Measurements from ENCODE around the gene NUDT15.

The NUDT15 gene

GRCh38 chr13:48040049-48040448 lies 2.5 kb downstream of the NUDT15 start:
- no peak for DNase-seq (ENCODE audit: low read depth)
- no peak for TF ChIP-seq CTCF (IDR thresholded peaks at IDR 0.05; ENCODE audit: control insufficient read depth, insufficient read depth, low read depth, low read length, missing control alignments)
- H3K4me3 ChIP-seq (ENCODE audit: control insufficient read depth, low read depth, low read length) = no peak overlapping the region

- DNase-seq (ENCODE audit: low read depth) = no peak
- no peak overlapping the region for H3K4me3 ChIP-seq (ENCODE audit: control insufficient read depth, low read depth, low read length)
- no peak for TF ChIP-seq CTCF (IDR thresholded peaks at IDR 0.05; ENCODE audit: control insufficient read depth, insufficient read depth, low read depth, low read length, missing control alignments)
Observed at GRCh38 chr13:48040896-48041295, 3.4 kb downstream of the NUDT15 start.

- no peak overlapping the region for H3K4me3 ChIP-seq (ENCODE audit: control insufficient read depth, low read depth, low read length)
- no peak for DNase-seq (ENCODE audit: low read depth)
- no peak for TF ChIP-seq CTCF (IDR thresholded peaks at IDR 0.05; ENCODE audit: control insufficient read depth, insufficient read depth, low read depth, low read length, missing control alignments)
Observed at GRCh38 chr13:48042894-48043293, 5.4 kb downstream of the NUDT15 start.

GRCh38 chr13:48043789-48044503 lies 6.4 kb downstream of the NUDT15 start:
- no peak overlapping the region for H3K4me3 ChIP-seq (ENCODE audit: control insufficient read depth, low read depth, low read length)
- peak; percentile 28 for DNase-seq (ENCODE audit: low read depth)
- no peak for TF ChIP-seq CTCF (IDR thresholded peaks at IDR 0.05; ENCODE audit: control insufficient read depth, insufficient read depth, low read depth, low read length, missing control alignments)

GRCh38 chr13:48050550-48050949 lies 13.0 kb downstream of the NUDT15 start:
- H3K4me3 ChIP-seq (ENCODE audit: control insufficient read depth, low read depth, low read length) = no peak overlapping the region
- TF ChIP-seq CTCF (IDR thresholded peaks at IDR 0.05; ENCODE audit: control insufficient read depth, insufficient read depth, low read depth, low read length, missing control alignments) = no peak
- no peak for DNase-seq (ENCODE audit: low read depth)

GRCh38 chr13:48054601-48055000 lies 17.1 kb downstream of the NUDT15 start:
- DNase-seq (ENCODE audit: low read depth) = no peak
- H3K4me3 ChIP-seq (ENCODE audit: control insufficient read depth, low read depth, low read length) = no peak overlapping the region
- no peak for TF ChIP-seq CTCF (IDR thresholded peaks at IDR 0.05; ENCODE audit: control insufficient read depth, insufficient read depth, low read depth, low read length, missing control alignments)

All from AG09309 (cell line).